HCT116 (cell line): ENCODE measurements around the gene GDF2. TPM values are rescaled to one million over a fixed set of nuclear protein-coding genes. Genes with fewer than 3 reads are reported as not detected.

Experiments used
- ATAC-seq: fragments of 200-7000 bp; cut with Tn5 transposase; 2 replicates; pipeline ENCODE4 v1.9.1; 2020; ENCODE audit warnings: mild to moderate bottlenecking, moderate library complexity
- BruUV-seq: library from RNA; stranded (reverse); fragments of 400-500 nt; replicated peaks from 2 replicates; lab custom pipeline; 2021; lab: Mats Ljungman, UMichigan
- CTCF ChIA-PET: fragments of 300-600 bp; sonication (Branson Sonifier 250); formaldehyde crosslinking; loops from one replicate; lab custom pipeline; 2021; ENCODE audit warnings: antibody characterized with exemption; lab: Charles Lee
- POLR2A ChIA-PET: fragments of 300-600, 350-600 bp; sonication (Branson Sonifier 250); formaldehyde crosslinking; loops from one replicate; lab custom pipeline; 2021; ENCODE audit warnings: antibody characterized with exemption; lab: Charles Lee
- RAD21 ChIA-PET, 2 experiments: fragments of 300-600 bp; sonication (Branson Sonifier 250); formaldehyde crosslinking; loops; one replicate each; lab custom pipeline; 2023; ENCODE audit warnings: low total read pairs in 2 of 2; ENCODE audit not compliant: uncharacterized antibody in 2 of 2, unreplicated experiment in 2 of 2, low non-redundant PET in 1 of 2; lab: Charles Lee
- DNase-seq: peaks from one replicate; pipeline ENCODE4 v3.0.0-alpha.2; 2010; ENCODE audit warnings: low read depth, low spot score
- H2AFZ ChIP-seq: fragments of 200-600 bp; shearing (Covaris generic), sonication (generic); 2 replicates; pipeline ENCODE4 v1.6.1; 2017; ENCODE audit warnings: low read depth, mixed run types, mixed read lengths, antibody characterized with exemption, low read length; ENCODE audit not compliant: poor library complexity, severe bottlenecking
- H3K27ac ChIP-seq: 2 replicates; pipeline ENCODE4 v1.5.1; 2012; ENCODE audit warnings: low read depth, low read length
- H3K27me3 ChIP-seq: fragments of 200-600 bp; sonication (generic); 2 replicates; pipeline ENCODE4 v1.6.1; 2016; ENCODE audit warnings: mixed run types, low read length, mixed read lengths; ENCODE audit not compliant: insufficient read depth
- H3K36me3 ChIP-seq, 2 experiments: fragments of 200-500 bp in 1 of 2; fragments of 200-600 bp in 1 of 2; sonication (Bioruptor generic) in 1 of 2; sonication (generic) in 1 of 2; 2 replicates each; pipeline versions ENCODE4 v1.5.1 to v1.6.1; 2014 to 2016; ENCODE audit warnings: low read length in 2 of 2, inconsistent platforms in 1 of 2, mixed read lengths in 1 of 2, mixed run types in 1 of 2; ENCODE audit not compliant: insufficient read depth in 2 of 2, control insufficient read depth in 1 of 2
- H3K4me1 ChIP-seq, 2 experiments: fragments of 200-600 bp in 1 of 2; sonication (generic) in 1 of 2; 2 replicates each; pipeline versions ENCODE4 v1.5.1 to v1.6.1; 2012 to 2017; ENCODE audit warnings: low read length in 2 of 2, inconsistent platforms in 1 of 2, mild to moderate bottlenecking in 1 of 2, mixed read lengths in 1 of 2, mixed run types in 1 of 2, moderate library complexity in 1 of 2; ENCODE audit not compliant: insufficient read depth in 2 of 2, control insufficient read depth in 1 of 2
- H3K4me2 ChIP-seq: fragments of 200-600 bp; sonication (generic); 2 replicates; pipeline ENCODE4 v1.6.1; 2017; ENCODE audit warnings: mixed run types, low read length, mixed read lengths
- H3K4me3 ChIP-seq, 2 experiments: fragments of 200-600 bp in 1 of 2; sonication (generic) in 1 of 2; replicated peaks in 1 of 2; 2 replicates each; pipeline ENCODE4 v1.5.1; 2011 to 2016; ENCODE audit warnings: low read length in 2 of 2, control low read depth in 1 of 2, low read depth in 1 of 2, mild to moderate bottlenecking in 1 of 2, mixed read lengths in 1 of 2, mixed run types in 1 of 2
- H3K79me2 ChIP-seq: fragments of 200-600 bp; sonication (generic); 2 replicates; pipeline ENCODE4 v1.6.1; 2017; ENCODE audit warnings: mild to moderate bottlenecking, mixed run types, low read length, moderate library complexity, mixed read lengths; ENCODE audit not compliant: insufficient read depth
- H3K9ac ChIP-seq: fragments of 200-600 bp; sonication (generic); 2 replicates; pipeline ENCODE4 v1.6.1; 2016; ENCODE audit warnings: low read length, mixed read lengths
- H3K9me2 ChIP-seq: fragments of 200-600 bp; sonication (generic), shearing (Covaris generic); 2 replicates; pipeline ENCODE4 v1.6.1; 2017; ENCODE audit warnings: mixed run types, mild to moderate bottlenecking, moderate library complexity; ENCODE audit not compliant: insufficient read depth
- H3K9me3 ChIP-seq, 2 experiments: fragments of 200-500 bp in 1 of 2; fragments of 200-600 bp in 1 of 2; sonication (Bioruptor generic) in 1 of 2; sonication (generic) in 1 of 2; 2 replicates each; pipeline ENCODE4 v1.6.1; 2014 to 2017; ENCODE audit warnings: low read length in 2 of 2, mixed read lengths in 2 of 2, inconsistent platforms in 1 of 2, low read depth in 1 of 2, mild to moderate bottlenecking in 1 of 2, mixed run types in 1 of 2, moderate library complexity in 1 of 2; ENCODE audit not compliant: control insufficient read depth in 1 of 2, insufficient read depth in 1 of 2
- H4K20me1 ChIP-seq: fragments of 200-600 bp; sonication (generic), shearing (Covaris generic); 2 replicates; pipeline ENCODE4 v1.6.1; 2017; ENCODE audit warnings: mixed run types, mild to moderate bottlenecking, moderate library complexity; ENCODE audit not compliant: insufficient read depth
- ATF3 ChIP-seq: IDR thresholded peaks from 2 replicates; pipeline ENCODE4 v1.6.1; 2012
- CBX3 ChIP-seq: IDR thresholded peaks from 2 replicates; pipeline ENCODE4 v1.6.1; 2012; ENCODE audit warnings: low read depth
- CEBPB ChIP-seq: IDR thresholded peaks from 2 replicates; pipeline ENCODE4 v1.6.1; 2012; ENCODE audit warnings: low read depth
- CTCF ChIP-seq, 3 experiments: fragments of 200-600 bp in 1 of 3; sonication (generic) in 1 of 3; IDR thresholded peaks in 2 of 3; conservative IDR thresholded peaks in 1 of 3; 2 replicates each; pipeline ENCODE4 v1.5.1; 2012 to 2017; ENCODE audit warnings: low read depth in 2 of 3, low read length in 2 of 3, antibody characterized with exemption in 1 of 3, borderline replicate concordance in 1 of 3, control low read depth in 1 of 3, mild to moderate bottlenecking in 1 of 3, mixed read lengths in 1 of 3, mixed run types in 1 of 3, moderate library complexity in 1 of 3; ENCODE audit not compliant: insufficient read depth in 1 of 3
- ELF1 ChIP-seq: IDR thresholded peaks from 2 replicates; pipeline ENCODE4 v1.6.1; 2012; ENCODE audit warnings: low read depth, borderline replicate concordance
- EZH2 ChIP-seq: fragments of 200-600 bp; sonication (generic); IDR thresholded peaks from 2 replicates; pipeline ENCODE4 v1.6.1; 2017; ENCODE audit warnings: antibody characterized with exemption, mixed run types
- FOSL1 ChIP-seq: IDR thresholded peaks from 2 replicates; pipeline ENCODE4 v1.6.1; 2012; ENCODE audit warnings: low read depth
- POLR2AphosphoS5 ChIP-seq: IDR thresholded peaks from 2 replicates; pipeline ENCODE4 v1.6.1; 2011; ENCODE audit warnings: mild to moderate bottlenecking, low read depth, low read length, moderate library complexity
- RAD21 ChIP-seq: IDR thresholded peaks from 2 replicates; pipeline ENCODE4 v1.6.1; 2012; ENCODE audit warnings: low read depth, mild to moderate bottlenecking
- REST ChIP-seq: IDR thresholded peaks from 2 replicates; pipeline ENCODE4 v1.6.1; 2012; ENCODE audit warnings: low read depth
- SIN3A ChIP-seq: IDR thresholded peaks from 2 replicates; pipeline ENCODE4 v1.6.1; 2012; ENCODE audit warnings: low read depth
- SP1 ChIP-seq: IDR thresholded peaks from 2 replicates; pipeline ENCODE4 v1.6.1; 2012; ENCODE audit warnings: low read depth
- ZBTB33 ChIP-seq: IDR thresholded peaks from 2 replicates; pipeline ENCODE4 v1.6.1; 2011; ENCODE audit warnings: mild to moderate bottlenecking, low read length, moderate library complexity; ENCODE audit not compliant: insufficient replicate concordance; ENCODE audit errors: extremely low read depth
- intact Hi-C: fragments of 100-400 bp; cut with micrococcal nuclease; formaldehyde crosslinking; loops from 2 replicates; pipeline ENCODE4 v1.10.0; 2022
- total RNA-seq: library from RNA; stranded (reverse); gene quantifications from one replicate; pipeline ENCODE4 v1.2.1, GENCODE V29; 2021; ENCODE audit not compliant: unreplicated experiment

The GDF2 gene
- total RNA-seq, 1 experiment from 2014 or later = not detected

GRCh38 chr10:47353351-47353750 lies 31.1 kb downstream of the GDF2 start:
- Histone ChIP-seq H2AFZ (no peak overlapping the region), H3K36me3 (no peaks in the 10 kb centered on the region), H3K4me3 (no peak overlapping the region), H3K4me2 (no peak overlapping the region), H3K27ac (no peak overlapping the region), H3K9me3 (no peaks in the 10 kb centered on the region), H3K4me1 (no peaks in the 10 kb centered on the region), H4K20me1 (no peaks in the 10 kb centered on the region), H3K79me2 (no peaks in the 10 kb centered on the region)
- RAD21 ChIA-PET = no interaction called here
- TF ChIP-seq ELF1 = no peak
- no peak for TF ChIP-seq CBX3
- no peak for TF ChIP-seq CEBPB
- no peak for TF ChIP-seq REST
- TF ChIP-seq FOSL1 = no peak
- TF ChIP-seq, all 23 proteins: peak for 0
- CTCF ChIA-PET = interaction anchor here (1.7 kb wide), 1 partner anchor 13 kb away, joined by 5 read pairs; no protein-coding TSS in a partner anchor
- ATAC-seq (no peak), DNase-seq (no peak)
- intact Hi-C loops = no loop called here
- H3K9me2 ChIP-seq = no peaks in the 10 kb centered on the region
- H3K27me3 ChIP-seq = no peaks in the 10 kb centered on the region
- no peak overlapping the region for H3K9ac ChIP-seq
- POLR2A ChIA-PET = no interaction called here
- no TSS peak for BruUV-seq

GRCh38 chr10:47354165-47354564 lies 31.9 kb downstream of the GDF2 start:
- no peaks in the 10 kb centered on the region for H3K9me2 ChIP-seq
- H3K4me1 ChIP-seq = no peaks in the 10 kb centered on the region
- no peak for DNase-seq
- intact Hi-C loops = no loop called here
- no peaks in the 10 kb centered on the region for H3K36me3 ChIP-seq
- no peak overlapping the region for H3K4me2 ChIP-seq
- no peak overlapping the region for H3K4me3 ChIP-seq
- no peaks in the 10 kb centered on the region for H4K20me1 ChIP-seq
- no peaks in the 10 kb centered on the region for H3K9me3 ChIP-seq
- no TSS peak for BruUV-seq
- ChIA-PET POLR2A (no interaction called here), CTCF (interaction anchor here (1.1 to 1.7 kb wide), 2 partner anchors 10 to 14 kb away, joined by 3 to 5 read pairs; no protein-coding TSS in a partner anchor), RAD21 (no interaction called here)
- no peak overlapping the region for H2AFZ ChIP-seq
- H3K27me3 ChIP-seq = no peaks in the 10 kb centered on the region
- no peak overlapping the region for H3K9ac ChIP-seq
- ATAC-seq = peak; percentile 74
- no peak overlapping the region for H3K27ac ChIP-seq
- H3K79me2 ChIP-seq = no peaks in the 10 kb centered on the region
- TF ChIP-seq CEBPB (no peak), ATF3 (no peak), ZBTB33 (no peak), CTCF (IDR thresholded peaks at IDR 0.05 in 2 of 3, conservative IDR thresholded peaks at IDR 0.05 in 1 of 3; ENCODE audit: borderline replicate concordance in 1 of 3, insufficient read depth in 1 of 3, low read depth in 2 of 3, low read length in 2 of 3) (peak; percentile 6 to 34 (median 29); a peak in 2 of 6 replicates), EZH2 (no peak), SP1 (no peak), POLR2AphosphoS5 (no peak), SIN3A (no peak), RAD21 (peak; percentile 54)
